ENCODE measurements around the gene GPC4.
"Not testable (repeated sequence)": the region's sequence is repeated elsewhere in the genome, so short reads cannot be mapped to it uniquely, and the experiment has no call there.

GPC4 gene

GRCh38 chrX:133306316-133306715 lies 109.0 kb downstream of the GPC4 start:
- no peak for DNase-seq (ENCODE audit: low read depth in 2 of 2)

GRCh38 chrX:133305348-133305747 lies 109.9 kb downstream of the GPC4 start:
- DNase-seq (ENCODE audit: low read depth in 2 of 2) = no peak

DNA sequence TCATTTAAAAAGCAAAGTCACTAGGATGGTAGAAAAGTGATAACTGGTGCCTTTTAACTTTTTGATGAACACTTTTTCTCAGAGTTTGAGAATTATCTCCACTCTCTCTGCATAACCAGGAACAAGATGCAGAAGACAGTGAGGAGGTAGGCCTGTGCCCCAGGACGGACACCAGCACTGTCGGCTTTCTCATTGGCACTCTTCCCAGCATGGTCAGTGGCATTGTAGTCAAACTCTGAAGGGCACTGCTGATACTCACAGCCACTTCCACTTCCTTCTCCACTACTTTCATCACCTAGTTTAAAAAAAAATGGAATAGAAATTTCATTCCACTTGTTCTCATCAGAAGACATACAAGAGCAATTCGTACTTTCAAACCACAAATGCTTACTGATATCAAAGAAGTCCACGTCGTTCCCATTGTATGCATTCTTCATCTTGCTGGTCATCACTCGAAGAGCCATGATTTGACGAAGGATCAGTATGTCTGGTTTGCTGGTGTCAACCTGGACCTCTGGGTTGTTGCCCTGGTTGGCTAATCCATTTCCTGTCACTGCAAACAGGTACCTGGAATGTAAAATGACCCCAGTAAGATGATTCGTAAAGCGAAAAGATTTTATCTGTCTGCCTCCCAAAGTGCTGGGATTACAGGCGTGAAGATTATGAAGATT lies 112.4 kb downstream of the GPC4 start:
- no peak for DNase-seq (ENCODE audit: low read depth in 2 of 2)

GRCh38 chrX:133300591-133300990 lies 114.7 kb downstream of the GPC4 start:
- DNase-seq (ENCODE audit: low read depth in 2 of 2) = no peak

GRCh38 chrX:133297284-133297683 lies 118.0 kb downstream of the GPC4 start:
- no peak for DNase-seq (ENCODE audit: low read depth in 2 of 2)

DNA sequence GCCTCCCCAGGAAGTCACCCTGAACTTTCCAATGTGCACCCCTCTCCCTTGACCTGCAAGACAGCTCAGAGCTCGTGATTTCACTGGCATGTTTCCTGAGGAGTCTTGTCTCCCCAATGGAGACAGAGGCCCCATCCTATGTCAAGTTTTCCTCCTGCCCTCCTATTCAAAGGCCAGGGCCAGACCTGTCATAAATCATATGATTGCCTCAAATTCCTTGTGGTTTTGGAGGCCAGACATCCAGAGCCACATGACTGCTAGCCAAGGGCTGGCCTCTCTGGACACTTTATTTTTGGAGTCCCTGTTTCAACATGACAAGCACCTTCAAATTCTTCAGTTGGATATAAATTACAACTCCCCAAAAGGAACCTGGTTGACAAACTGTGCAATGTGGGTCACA lies 121.2 kb downstream of the GPC4 start:
- DNase-seq (ENCODE audit: low read depth in 2 of 2) = no peak

DNA sequence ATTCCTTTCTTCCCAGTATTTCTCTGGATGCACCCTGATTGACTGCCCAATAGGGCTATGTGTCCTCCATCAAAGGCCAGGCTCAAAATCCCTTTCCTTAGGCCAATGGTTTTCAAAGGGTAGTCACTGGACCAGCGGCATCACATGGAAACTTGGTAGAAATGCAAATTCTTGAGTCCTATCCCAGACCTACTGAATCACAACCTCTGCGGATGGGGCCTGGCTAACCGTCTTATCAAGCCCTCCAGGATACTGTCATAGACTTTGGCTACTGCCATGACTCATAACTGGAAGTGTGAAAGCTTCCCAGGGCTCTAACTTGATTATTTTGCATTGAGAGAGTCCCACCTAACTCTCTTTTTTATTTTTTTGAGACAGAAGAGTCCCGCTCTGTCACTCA lies 125.2 kb downstream of the GPC4 start:
- no peak for DNase-seq (ENCODE audit: low read depth in 2 of 2)

- DNase-seq (ENCODE audit: low read depth in 2 of 2) = no peak
Measured at GRCh38 chrX:133287860-133288259, 127.4 kb downstream of the GPC4 start.

GRCh38 chrX:133285341-133285740 lies 129.9 kb downstream of the GPC4 start:
- DNase-seq (ENCODE audit: low read depth in 2 of 2) = no peak

GRCh38 chrX:133279112-133279730 lies 136.1 kb downstream of the GPC4 start:
- not testable (repeated sequence) for DNase-seq (ENCODE audit: low read depth in 2 of 2)

DNA sequence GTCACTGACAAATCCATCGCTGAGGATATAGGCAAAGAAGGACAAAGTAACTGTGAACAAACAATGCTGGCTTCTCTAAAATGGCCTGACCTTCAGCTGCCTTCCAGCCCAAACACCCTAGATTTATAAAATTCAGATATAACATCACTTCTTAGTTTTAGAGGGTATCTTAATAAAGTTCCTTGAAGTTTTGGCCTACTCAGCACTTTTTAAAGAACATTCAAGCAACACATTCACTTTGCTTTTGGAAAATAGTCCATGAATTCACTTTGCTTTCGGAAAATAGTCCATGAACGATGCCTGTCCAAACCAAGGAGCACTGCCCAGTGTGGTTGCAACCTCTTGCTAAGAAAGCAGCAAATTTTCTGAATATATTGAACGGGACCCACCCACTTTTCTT lies 142.1 kb downstream of the GPC4 start:
- DNase-seq (ENCODE audit: low read depth in 2 of 2) = no peak

- DNase-seq (ENCODE audit: low read depth in 2 of 2) = no peak
Measured at GRCh38 chrX:133269168-133269567, 146.1 kb downstream of the GPC4 start.

- no peak for DNase-seq (ENCODE audit: low read depth in 2 of 2)
Measured at GRCh38 chrX:133267621-133268020, 147.7 kb downstream of the GPC4 start.

- no peak for DNase-seq (ENCODE audit: low read depth in 2 of 2)
Measured at GRCh38 chrX:133265331-133265730, 150.0 kb downstream of the GPC4 start.

DNA sequence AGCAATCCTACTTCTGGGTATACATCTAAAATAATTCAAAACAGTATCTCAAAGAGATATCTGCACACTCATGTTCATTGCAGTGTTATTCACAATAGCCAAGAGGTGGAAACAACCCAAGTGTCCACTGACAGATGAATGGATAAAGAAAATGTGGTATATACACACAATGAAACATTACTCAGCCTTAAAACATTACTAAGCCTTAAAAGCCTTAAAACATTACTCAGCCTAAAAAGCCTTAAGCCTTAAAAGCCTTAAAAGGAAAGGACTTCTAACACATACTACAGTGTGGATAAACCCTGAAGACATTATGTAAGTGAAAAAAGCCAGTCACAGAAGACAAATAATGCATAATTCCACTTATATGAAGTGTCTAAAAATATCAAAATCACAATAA lies 156.8 kb downstream of the GPC4 start:
- DNase-seq (ENCODE audit: low read depth in 2 of 2) = no peak

DNA sequence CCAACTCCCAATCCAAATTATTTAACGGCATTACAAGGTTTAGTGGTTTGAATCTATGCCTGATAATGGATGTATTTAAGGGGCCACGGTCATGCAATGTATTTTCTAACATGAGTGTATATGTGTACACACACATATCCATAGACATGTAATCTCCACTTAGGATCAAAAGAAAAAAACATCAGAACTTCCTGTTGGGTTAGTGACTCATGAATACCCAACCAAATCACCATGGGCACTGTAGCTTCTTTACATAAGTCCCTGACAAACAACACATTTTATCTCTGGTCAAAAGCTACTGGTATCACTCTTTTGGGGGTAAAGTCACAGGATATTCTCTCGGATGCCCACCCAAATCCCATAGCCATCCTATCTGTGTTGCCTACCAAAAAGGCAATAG lies 160.6 kb downstream of the GPC4 start:
- no peak for DNase-seq (ENCODE audit: low read depth in 2 of 2)

DNA sequence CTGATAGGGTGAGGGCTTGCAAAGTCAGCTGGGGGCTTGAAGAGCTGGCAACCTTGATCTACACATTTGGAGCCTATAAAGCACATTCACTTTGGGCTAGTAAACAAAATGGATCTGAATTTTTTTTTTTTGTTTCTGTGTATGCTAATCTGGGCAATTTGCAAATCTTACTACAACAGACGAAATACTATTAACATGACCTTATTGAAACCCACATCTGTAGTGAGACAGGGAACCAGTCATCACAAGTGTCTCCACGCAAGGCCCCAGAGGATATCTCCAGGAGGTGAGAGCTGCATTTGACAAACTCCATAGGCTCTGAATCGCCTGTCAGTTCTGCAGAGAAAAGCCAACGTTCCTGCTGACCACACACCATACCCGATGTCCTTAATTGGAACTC lies 164.1 kb downstream of the GPC4 start:
- DNase-seq (ENCODE audit: low read depth in 2 of 2) = no peak

DNA sequence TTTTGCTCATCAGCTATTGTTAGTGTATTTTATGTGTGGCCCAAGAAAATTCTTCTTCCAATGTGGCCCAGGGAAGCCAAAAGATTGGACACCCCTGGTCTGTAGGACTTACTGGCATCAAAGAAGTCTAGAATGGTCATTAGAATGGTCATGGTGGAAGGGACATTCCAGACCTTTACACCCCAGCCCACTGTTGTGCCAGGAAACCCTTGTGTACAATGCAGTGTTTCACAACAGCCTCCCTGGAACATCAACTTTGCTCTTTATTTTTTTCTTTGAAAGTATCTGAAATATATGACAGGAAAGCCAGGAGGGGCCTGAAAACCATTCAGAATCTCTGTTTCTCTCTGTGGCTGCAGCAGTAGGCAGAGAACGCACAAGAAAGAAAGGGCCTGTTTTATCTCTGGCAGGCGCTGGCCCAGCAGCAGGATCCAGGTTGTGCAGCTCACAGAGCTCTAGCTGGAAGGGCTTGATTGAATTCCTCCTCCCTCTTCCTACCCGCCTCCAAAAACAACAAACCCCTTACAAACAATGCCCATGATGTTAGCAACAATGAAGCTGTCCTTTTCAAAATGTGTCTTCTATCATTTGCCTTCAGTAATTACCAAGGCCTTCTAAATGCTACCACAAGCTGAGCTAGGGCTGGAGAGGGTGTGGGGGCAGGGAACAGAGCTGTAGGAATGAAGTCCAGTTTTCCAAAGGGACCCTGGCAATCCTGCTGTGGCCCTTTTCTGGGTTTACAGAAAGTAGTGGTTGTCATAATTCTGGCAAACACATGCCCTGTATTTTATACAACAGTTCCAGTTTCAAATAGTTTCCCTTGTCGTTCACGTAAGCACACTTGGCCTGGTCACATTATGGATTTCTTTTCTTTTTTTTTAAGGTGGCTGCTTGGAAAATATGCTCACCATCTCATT lies 164.8 kb downstream of the GPC4 start:
- no peak for DNase-seq (ENCODE audit: low read depth in 2 of 2)
